Ecto neural progenitor cell (in vitro differentiated cells): ENCODE measurements around the gene CCDC40.

Source experiments
- DNase-seq: peaks from one replicate; pipeline ENCODE4 v3.0.0-alpha.2; 2018; ENCODE audit warnings: low spot score

CCDC40 gene

GRCh38 chr17:80142929-80143328, 106.5 kb downstream of the CCDC40 start:
- no peak for DNase-seq

- no peak for DNase-seq
Measured at GRCh38 chr17:80145076-80146075, 108.9 kb downstream of the CCDC40 start.

GRCh38 chr17:80146121-80147034, 109.9 kb downstream of the CCDC40 start:
- DNase-seq = peak; percentile 80

GRCh38 chr17:80147035-80147822, 110.8 kb downstream of the CCDC40 start, which contains the start of gene EIF4A3:
TSS of gene EIF4A3 (minus strand) at chr17:80147128. CDS start at chr17:80146961, 167 bp downstream.
- DNase-seq = peak; percentile 99
